ENCODE measurements around the gene ENOX2.

ENOX2 gene

GRCh38 chrX:130884627-130885026 lies 18.4 kb downstream of the ENOX2 start:
- FAIRE-seq (no peak), DNase-seq (ENCODE audit: low spot score) (no peak)

DNA sequence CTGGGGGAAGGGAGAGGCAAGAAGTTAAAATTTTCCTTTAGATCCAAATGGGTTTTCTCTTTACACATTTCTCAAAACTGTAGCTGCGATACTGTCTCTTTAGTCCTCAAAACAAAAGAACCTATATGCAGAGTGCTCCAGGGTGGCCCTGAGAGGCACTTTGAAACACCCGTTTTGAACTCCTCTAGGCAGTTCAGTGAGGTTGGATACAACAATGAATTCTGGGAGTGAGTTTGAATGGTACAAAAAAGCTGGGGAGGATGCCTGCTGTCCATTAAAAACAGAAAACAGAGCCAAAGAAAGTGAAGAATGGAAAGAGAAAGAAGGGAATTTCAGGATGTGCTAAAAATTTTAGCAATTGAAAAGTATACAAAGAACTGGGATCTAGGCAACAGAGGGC lies 23.1 kb downstream of the ENOX2 start:
- no peak for DNase-seq (ENCODE audit: low spot score)
- FAIRE-seq, result no peak

DNA sequence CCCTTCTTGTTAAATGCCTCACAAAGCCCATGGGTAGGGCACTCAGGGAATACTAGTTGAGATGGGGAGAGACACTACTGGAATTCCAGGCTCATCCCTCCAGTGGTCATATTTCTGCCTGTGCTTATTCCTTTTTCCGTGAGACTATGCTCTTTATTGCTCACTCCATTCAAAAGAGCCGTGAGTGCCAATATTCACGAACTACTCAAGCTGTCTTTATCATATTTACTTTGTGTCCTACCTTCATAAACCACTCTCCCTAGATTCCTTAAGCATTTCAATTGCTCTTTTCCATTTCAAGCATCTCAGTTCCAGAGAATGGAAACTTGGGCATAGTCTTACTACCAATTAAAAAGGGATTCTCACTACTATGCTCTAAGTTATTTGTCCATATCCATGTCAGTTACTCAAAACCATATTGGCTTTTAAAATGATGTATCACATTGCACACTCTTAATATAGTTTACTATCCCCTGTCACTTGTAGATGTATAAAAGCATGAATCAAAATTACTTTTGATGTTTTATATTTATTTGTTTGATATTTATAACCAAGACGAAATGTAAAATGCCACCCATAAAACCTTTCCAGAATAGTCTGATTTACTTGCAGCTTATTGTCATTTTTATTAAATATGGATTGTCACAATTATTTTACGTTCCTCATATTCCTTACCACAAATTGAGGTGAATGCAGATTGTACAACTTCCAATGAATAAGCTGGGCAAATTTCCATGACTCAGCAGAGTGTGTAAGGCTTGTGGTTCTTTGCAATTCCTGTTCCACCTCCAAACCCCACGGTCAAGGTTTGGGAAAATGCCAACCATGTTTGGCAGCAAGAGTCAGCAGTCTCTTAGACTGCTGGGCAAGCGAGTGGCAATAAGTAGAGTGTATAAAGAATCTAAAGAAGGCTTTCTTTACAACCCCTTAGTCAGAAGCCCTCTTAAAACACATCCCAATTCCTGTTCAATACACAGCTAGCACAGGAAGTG lies 24.4 kb downstream of the ENOX2 start:
- peak; percentile 77 for DNase-seq (ENCODE audit: low spot score)

GRCh38 chrX:130877892-130878341 lies 25.1 kb downstream of the ENOX2 start:
- FAIRE-seq (no peak), DNase-seq (ENCODE audit: low spot score) (no peak)

More for the DNA sequence above, 24.4 kb downstream of the ENOX2 start:
- peak; percentile 97 for FAIRE-seq

DNA sequence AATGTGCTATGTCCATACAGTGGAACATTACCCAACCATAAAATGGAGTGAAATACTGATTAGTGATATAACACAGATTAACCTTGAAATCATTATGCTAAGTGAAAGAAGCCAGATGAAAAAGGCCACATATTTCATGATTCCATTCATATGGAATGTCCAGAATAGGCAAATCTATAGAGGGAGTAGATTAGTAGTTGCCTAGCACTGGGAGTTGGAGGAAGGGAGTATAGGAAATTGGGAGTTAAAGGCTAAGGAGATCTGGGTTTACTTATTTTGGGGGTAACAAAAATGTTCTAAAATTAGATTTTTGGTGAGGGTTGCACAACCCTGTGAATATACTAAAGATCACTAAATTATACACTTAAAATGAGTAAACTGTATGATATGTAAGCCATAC lies 26.8 kb downstream of the ENOX2 start:
- no peak for FAIRE-seq

DNA sequence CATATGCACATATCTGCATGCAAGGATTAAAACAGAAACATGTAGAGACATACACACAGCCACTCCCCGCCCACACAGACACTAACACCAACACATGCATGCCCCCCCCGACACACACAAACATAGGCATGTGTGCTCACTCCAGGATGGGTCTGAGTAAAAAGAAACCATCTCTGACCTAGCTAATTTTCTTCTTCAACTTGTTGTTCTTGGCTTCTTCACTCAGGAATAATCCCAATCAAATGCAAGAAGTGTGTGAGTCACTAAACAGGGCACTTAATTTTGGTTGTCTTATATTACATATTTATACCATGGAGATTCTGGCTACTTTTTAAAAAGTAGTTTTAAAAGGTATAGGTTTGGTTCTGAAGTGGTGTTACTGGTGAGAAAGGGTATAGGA lies 28.3 kb downstream of the ENOX2 start:
- FAIRE-seq, result no peak
- no peak for DNase-seq (ENCODE audit: low spot score)

More for the DNA sequence above, 26.8 kb downstream of the ENOX2 start:
- no peak for DNase-seq (ENCODE audit: low spot score)

GRCh38 chrX:130869239-130869638 lies 33.8 kb downstream of the ENOX2 start:
- no peak for FAIRE-seq

GRCh38 chrX:130861462-130861861 lies 41.5 kb downstream of the ENOX2 start:
- DNase-seq (ENCODE audit: low spot score), result no peak
- no peak for FAIRE-seq

More at GRCh38 chrX:130869239-130869638, 33.8 kb downstream of the ENOX2 start:
- DNase-seq (ENCODE audit: low spot score), result no peak

- FAIRE-seq, result no peak
- no peak for DNase-seq (ENCODE audit: low spot score)
These were observed 45.8 kb downstream of the ENOX2 start for GRCh38 chrX:130857207-130857606.

DNA sequence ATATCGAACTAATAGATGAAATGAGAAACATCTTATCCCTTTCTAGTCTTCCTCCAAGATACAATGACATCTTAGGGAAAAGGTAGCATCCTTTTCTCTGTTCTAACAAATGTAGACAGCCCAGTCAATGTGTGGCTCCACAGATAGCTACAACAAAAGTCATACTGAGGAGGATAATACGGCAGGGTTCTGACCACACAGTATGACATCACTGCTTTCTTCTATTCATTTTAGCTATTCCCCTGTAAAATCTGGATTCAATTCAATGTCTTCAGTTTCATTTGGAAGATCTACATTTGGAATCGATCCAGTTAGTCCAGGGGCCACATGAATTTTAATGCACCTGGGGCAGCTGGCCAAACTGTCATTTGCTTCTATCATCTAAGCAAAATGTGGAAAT lies 51.4 kb downstream of the ENOX2 start:
- FAIRE-seq (no peak), DNase-seq (ENCODE audit: low spot score) (no peak)

DNA sequence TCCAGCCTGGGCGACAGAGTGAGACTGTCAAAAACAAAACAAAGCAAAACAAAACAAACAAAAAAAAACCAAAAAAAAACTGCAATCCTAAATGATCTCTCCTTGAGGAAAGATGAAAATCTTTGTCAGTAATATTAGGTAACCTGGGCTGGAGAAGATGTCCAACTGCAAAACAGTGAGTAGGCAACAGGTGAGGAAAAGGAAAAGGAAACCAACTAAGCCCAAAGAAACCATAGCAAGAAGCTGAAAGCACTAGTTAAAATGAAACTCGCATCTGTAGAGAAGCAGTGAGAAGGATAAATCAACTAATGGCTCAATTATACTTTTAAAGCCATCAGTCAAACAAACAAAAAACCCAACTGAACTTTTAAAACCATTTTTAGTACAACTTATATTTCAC lies 54.2 kb downstream of the ENOX2 start:
- FAIRE-seq, result no peak

GRCh38 chrX:130846746-130847145 lies 56.3 kb downstream of the ENOX2 start:
- DNase-seq (ENCODE audit: low spot score), result no peak
- FAIRE-seq, result no peak

More for the DNA sequence above, 54.2 kb downstream of the ENOX2 start:
- no peak for DNase-seq (ENCODE audit: low spot score)

GRCh38 chrX:130841776-130842175 lies 61.2 kb downstream of the ENOX2 start:
- no peak for FAIRE-seq
- no peak for DNase-seq (ENCODE audit: low spot score)

GRCh38 chrX:130840345-130840744 lies 62.7 kb downstream of the ENOX2 start:
- peak; percentile 46 for FAIRE-seq
- no peak for DNase-seq (ENCODE audit: low spot score)

DNA sequence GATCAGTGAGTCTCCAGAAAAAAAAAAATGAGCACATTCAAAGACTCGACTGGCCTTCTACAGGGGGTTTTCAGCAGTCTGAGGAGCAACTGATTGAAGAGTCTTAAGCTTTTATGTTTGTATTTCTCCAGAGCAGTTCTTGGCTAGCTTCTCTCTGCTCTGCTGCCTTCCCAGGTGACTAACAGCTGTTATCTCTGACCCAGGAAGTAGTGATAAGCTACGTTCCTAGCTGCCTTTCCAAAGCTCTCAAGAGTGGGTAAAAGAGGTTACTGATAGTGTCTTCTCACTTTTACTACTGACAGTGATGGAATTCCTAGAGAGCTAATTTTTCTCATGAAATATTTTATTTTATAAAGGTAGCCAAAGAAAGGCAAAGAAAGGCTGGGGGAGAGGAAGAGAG lies 66.6 kb downstream of the ENOX2 start:
- peak; percentile 4 for DNase-seq (ENCODE audit: low spot score)
- peak; percentile 11 for FAIRE-seq

GRCh38 chrX:130834830-130835229 lies 68.2 kb downstream of the ENOX2 start:
- no peak for DNase-seq (ENCODE audit: low spot score)
- no peak for FAIRE-seq

DNA sequence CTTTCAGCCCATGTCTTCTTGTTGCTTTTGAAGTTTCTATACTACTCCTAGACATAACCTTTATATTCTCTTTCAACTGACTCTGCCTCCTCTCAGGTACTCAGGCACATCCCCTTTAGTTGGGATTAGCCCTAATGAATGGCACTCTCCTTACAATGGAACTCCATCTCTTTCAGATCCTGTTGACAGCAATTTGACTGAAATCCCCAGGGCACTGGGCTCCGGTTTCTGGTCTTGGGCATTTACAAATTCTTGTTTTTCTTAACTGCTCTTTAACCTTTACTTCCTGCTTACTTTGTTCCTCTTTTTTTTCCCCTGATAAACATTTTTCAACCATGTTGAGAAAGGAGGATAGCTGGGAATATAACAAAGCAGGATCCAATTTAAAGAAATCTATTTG lies 68.9 kb downstream of the ENOX2 start:
- DNase-seq (ENCODE audit: low spot score) (no peak), FAIRE-seq (no peak)

GRCh38 chrX:130831347-130831722 lies 71.7 kb downstream of the ENOX2 start:
- no peak for FAIRE-seq
- no peak for DNase-seq (ENCODE audit: low spot score)

DNA sequence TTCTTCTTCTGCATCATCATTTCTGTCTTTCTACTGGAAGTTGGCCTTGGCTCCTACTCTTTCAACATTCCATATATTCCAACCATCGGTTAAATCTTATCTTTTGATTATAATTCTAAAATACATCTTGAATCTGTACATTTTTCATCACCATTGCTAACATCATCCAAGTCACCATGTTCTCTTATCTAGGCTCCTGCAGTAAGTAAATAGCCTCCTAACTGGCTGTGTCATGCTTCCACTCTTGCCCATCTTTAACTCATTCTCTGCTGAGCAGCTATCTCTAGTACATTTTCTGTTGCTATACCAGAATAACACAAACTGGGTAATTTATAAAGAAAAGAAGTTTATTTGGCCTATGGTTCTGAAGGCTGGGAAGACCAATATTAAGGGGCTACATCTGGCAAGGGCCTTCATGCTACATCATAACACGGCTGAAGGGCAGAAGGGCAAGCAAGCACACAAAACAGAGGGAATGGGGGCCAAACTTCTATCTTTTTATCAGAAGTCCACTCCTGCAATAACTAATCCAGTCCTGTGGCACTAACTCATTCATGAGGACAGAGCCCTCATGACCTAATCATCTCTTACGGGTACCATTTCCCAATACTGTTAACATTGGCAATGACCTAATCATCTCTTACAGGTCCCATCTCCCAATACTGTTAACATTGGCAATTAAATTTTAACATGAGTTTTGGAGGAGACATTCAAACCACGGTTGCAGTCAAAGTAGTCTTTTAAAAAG lies 72.2 kb downstream of the ENOX2 start:
- no peak for DNase-seq (ENCODE audit: low spot score)
- FAIRE-seq, result no peak

DNA sequence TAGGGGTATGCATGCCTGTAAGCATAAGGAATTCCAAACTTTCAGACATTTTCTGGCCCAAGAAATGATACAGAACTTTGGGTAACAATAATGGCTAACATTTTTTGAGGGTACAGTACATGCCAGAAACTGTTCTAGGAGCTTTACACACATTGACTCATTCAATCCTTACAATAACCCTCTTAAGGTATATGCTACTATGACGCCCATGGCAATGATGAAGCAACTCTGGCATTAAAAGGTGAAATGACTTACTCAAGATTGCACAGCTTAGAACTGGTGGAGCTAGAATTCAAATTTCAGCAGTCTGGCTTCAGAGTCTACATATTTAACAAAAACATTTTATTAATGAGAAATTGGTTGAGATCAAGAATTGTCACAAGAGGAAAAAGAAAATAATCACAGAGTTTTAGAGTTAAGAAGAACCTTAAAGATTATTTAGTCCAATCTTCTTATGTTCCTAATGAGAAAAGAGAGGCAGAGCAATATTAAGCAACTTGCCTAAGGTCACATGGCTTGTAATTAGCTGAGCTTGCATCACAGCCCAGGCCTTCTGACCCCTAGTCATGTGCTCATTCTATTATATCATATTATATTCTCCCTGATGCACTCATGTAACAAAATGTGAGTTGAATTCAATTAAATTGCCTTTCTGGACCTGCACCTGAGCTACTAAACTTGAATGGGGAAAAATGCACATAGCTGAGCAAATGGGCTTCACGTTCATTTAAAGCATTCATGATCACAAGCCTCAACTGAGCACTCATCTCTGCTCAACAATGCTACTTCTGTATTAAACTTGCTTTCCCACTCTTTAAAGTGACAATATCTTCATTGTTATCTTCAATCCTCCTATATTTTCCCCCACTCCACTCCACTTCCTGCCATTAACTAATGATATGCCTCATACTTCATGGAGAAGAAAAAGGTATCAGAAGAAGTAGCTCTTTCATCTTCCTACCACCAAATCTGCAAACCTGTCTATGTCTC lies 73.2 kb downstream of the ENOX2 start:
- DNase-seq (ENCODE audit: low spot score), result no peak

GRCh38 chrX:130828641-130829040 lies 74.4 kb downstream of the ENOX2 start:
- FAIRE-seq (no peak), DNase-seq (ENCODE audit: low spot score) (no peak)

More for the DNA sequence above, 73.2 kb downstream of the ENOX2 start:
- no peak for FAIRE-seq
